GM21447 (cell line): ENCODE data around the gene MMP25.
A peak's percentile ranks its signal among the peaks of the same experiment; 100 is the strongest.

Source experiments
- ATAC-seq: cut with Tn5 transposase; IDR thresholded peaks from one replicate; pipeline ENCODE4 v1.9.1; 2021; ENCODE audit not compliant: unreplicated experiment

MMP25 gene

GRCh38 chr16:3017344-3017743 is 29.0 kb upstream of the MMP25 start:
- ATAC-seq = no peak

- ATAC-seq = no peak
These were observed 28.4 kb upstream of the MMP25 start, which contains the start of gene CLDN6 for GRCh38 chr16:3017794-3018506. Gene CLDN6, minus strand, starts transcription at chr16:3018183. Its CDS starts 2,162 bp downstream, at chr16:3016021.

GRCh38 chr16:3019594-3020246 is 26.6 kb upstream of the MMP25 start:
- no peak for ATAC-seq

- ATAC-seq = no peak
These were observed 26.1 kb upstream of the MMP25 start, which contains the start of gene TNFRSF12A for GRCh38 chr16:3020247-3020603. Gene TNFRSF12A, plus strand, starts transcription at chr16:3020368. Its CDS starts 30 bp downstream, at chr16:3020398.

GRCh38 chr16:3020604-3021448 is 25.5 kb upstream of the MMP25 start:
- no peak for ATAC-seq

GRCh38 chr16:3021449-3022207 is 24.7 kb upstream of the MMP25 start:
- no peak for ATAC-seq

- no peak for ATAC-seq
These were observed 24.1 kb upstream of the MMP25 start for GRCh38 chr16:3022208-3022683.

- no peak for ATAC-seq
These were observed 23.5 kb upstream of the MMP25 start for GRCh38 chr16:3022684-3023414.

GRCh38 chr16:3023415-3023668 is 23.0 kb upstream of the MMP25 start:
- no peak for ATAC-seq

- ATAC-seq = peak; percentile 63
These were observed 22.5 kb upstream of the MMP25 start, which contains the start of the genes HCFC1R1 and THOC6 for GRCh38 chr16:3023669-3024478. Gene HCFC1R1, minus strand, starts transcription at chr16:3023942. Its CDS starts 1 bp downstream, at chr16:3023941. Gene THOC6, plus strand, starts transcription at chr16:3024035. Its CDS starts 292 bp downstream, at chr16:3024327.

GRCh38 chr16:3025032-3026002 is 21.0 kb upstream of the MMP25 start:
- ATAC-seq = no peak

- no peak for ATAC-seq
These were observed 20.4 kb upstream of the MMP25 start for GRCh38 chr16:3026003-3026378.

GRCh38 chr16:3026609-3027488 is 19.5 kb upstream of the MMP25 start:
- no peak for ATAC-seq

GRCh38 chr16:3027489-3027795 is 18.9 kb upstream of the MMP25 start:
- ATAC-seq = no peak

GRCh38 chr16:3027983-3028715 is 18.2 kb upstream of the MMP25 start:
- ATAC-seq = no peak

GRCh38 chr16:3028716-3029319 is 17.5 kb upstream of the MMP25 start:
- ATAC-seq = no peak
